CD14-positive monocyte (primary cell): ENCODE measurements around the gene HIGD1C. TPM values are rescaled to one million over a fixed set of nuclear protein-coding genes. Genes with fewer than 3 reads are reported as not detected.

Experiments
- DNase-seq, 3 donors: peaks; one replicate each; pipeline ENCODE4 v3.0.0-alpha.2; 2011 to 2022
- H2AFZ ChIP-seq: 2 replicates; pipeline ENCODE4 v1.6.0; 2012; ENCODE audit warnings: mild to moderate bottlenecking, low read depth, low read length, inconsistent platforms; ENCODE audit not compliant: insufficient read depth, poor library complexity, severe bottlenecking
- H3K27ac ChIP-seq, 2 donors: 1 replicate in 1 of 2; 2 replicates in 1 of 2; pipeline ENCODE4 v1.5.1; 2012 to 2013; ENCODE audit warnings: low read length in 2 of 2, control low read depth in 1 of 2, inconsistent platforms in 1 of 2, low read depth in 1 of 2, mild to moderate bottlenecking in 1 of 2
- H3K27me3 ChIP-seq, 2 donors: one replicate each; pipeline versions ENCODE4 v1.6.0 to v1.6.1; 2011 to 2013; ENCODE audit warnings: low read length in 2 of 2; ENCODE audit not compliant: control insufficient read depth in 2 of 2, insufficient read depth in 2 of 2
- H3K36me3 ChIP-seq, 2 donors: replicated peaks in 1 of 2; 1 replicate in 1 of 2; 2 replicates in 1 of 2; pipeline versions ENCODE4 v1.5.1 to v1.6.1; 2012 to 2013; ENCODE audit warnings: low read length in 2 of 2, control low read depth in 1 of 2, inconsistent platforms in 1 of 2, mild to moderate bottlenecking in 1 of 2; ENCODE audit not compliant: insufficient read depth in 2 of 2, control insufficient read depth in 1 of 2
- H3K4me1 ChIP-seq, 2 donors: 1 replicate in 1 of 2; 2 replicates in 1 of 2; pipeline versions ENCODE4 v1.5.1 to v1.6.1; 2012 to 2013; ENCODE audit warnings: low read length in 2 of 2, control low read depth in 1 of 2, inconsistent platforms in 1 of 2, mild to moderate bottlenecking in 1 of 2, moderate library complexity in 1 of 2; ENCODE audit not compliant: insufficient read depth in 2 of 2, control insufficient read depth in 1 of 2
- H3K4me2 ChIP-seq: replicated peaks from 2 replicates; pipeline ENCODE3; 2012; ENCODE audit warnings: low read length, moderate library complexity, mild to moderate bottlenecking; ENCODE audit not compliant: poor library complexity, severe bottlenecking; ENCODE audit errors: extremely low read depth
- H3K4me3 ChIP-seq, 3 experiments: fragments of 200-600 bp in 1 of 3; sonication (generic) in 1 of 3; replicated peaks in 1 of 3; 1 replicate in 2 of 3; 2 replicates in 1 of 3; pipeline ENCODE4 v1.5.1; 2011 to 2013; ENCODE audit warnings: low read length in 3 of 3, mild to moderate bottlenecking in 3 of 3, control low read depth in 2 of 3, low read depth in 2 of 3, inconsistent platforms in 1 of 3, moderate library complexity in 1 of 3
- H3K79me2 ChIP-seq: 2 replicates; pipeline ENCODE4 v1.6.0; 2012; ENCODE audit warnings: mild to moderate bottlenecking, control low read depth, inconsistent platforms, low read length, moderate library complexity; ENCODE audit not compliant: insufficient read depth
- H3K9ac ChIP-seq: 2 replicates; pipeline ENCODE4 v1.6.0; 2017; ENCODE audit warnings: low read length, mild to moderate bottlenecking; ENCODE audit not compliant: insufficient read depth, poor library complexity, severe bottlenecking
- H3K9me3 ChIP-seq, 2 donors: replicated peaks in 1 of 2; 1 replicate in 1 of 2; 2 replicates in 1 of 2; pipeline versions ENCODE4 v1.5.1 to v1.6.1; 2012 to 2013; ENCODE audit warnings: low read length in 2 of 2, control low read depth in 1 of 2; ENCODE audit not compliant: control insufficient read depth in 1 of 2, insufficient read depth in 1 of 2
- H4K20me1 ChIP-seq: 2 replicates; pipeline ENCODE4 v1.6.0; 2012; ENCODE audit warnings: mild to moderate bottlenecking, low read length, control low read depth, moderate library complexity; ENCODE audit not compliant: insufficient read depth
- H3K27ac Mint-ChIP-seq, 7 donors: one replicate each; pipeline ENCODE4 v1.8.0; 2020; ENCODE audit warnings: mild to moderate bottlenecking in 7 of 7, mixed read lengths in 7 of 7, moderate library complexity in 6 of 7, inconsistent platforms in 2 of 7
- H3K27me3 Mint-ChIP-seq, 3 donors: one replicate each; pipeline ENCODE4 v1.8.0; 2021 to 2022; ENCODE audit warnings: low read depth in 3 of 3, mild to moderate bottlenecking in 3 of 3, mixed read lengths in 3 of 3, moderate library complexity in 3 of 3, inconsistent platforms in 1 of 3
- H3K36me3 Mint-ChIP-seq, 2 donors: one replicate each; pipeline ENCODE4 v1.8.0; 2020; ENCODE audit warnings: mixed read lengths in 2 of 2, inconsistent platforms in 1 of 2, mild to moderate bottlenecking in 1 of 2
- H3K4me1 Mint-ChIP-seq: one replicate; pipeline ENCODE4 v1.8.0; 2020; ENCODE audit warnings: mild to moderate bottlenecking, mixed read lengths
- H3K4me3 Mint-ChIP-seq, 2 donors: one replicate each; pipeline ENCODE4 v1.8.0; 2020; ENCODE audit warnings: mild to moderate bottlenecking in 2 of 2, mixed read lengths in 2 of 2, moderate library complexity in 1 of 2
- H3K9me3 Mint-ChIP-seq, 7 donors: one replicate each; pipeline ENCODE4 v1.8.0; 2020 to 2022; ENCODE audit warnings: mixed read lengths in 7 of 7, mild to moderate bottlenecking in 6 of 7, moderate library complexity in 6 of 7, inconsistent platforms in 2 of 7
- WGBS: methylation state at CpG from one replicate; pipeline ENCODE4 v1.1.5; 2013; ENCODE audit warnings: missing lambda C conversion rate; ENCODE audit not compliant: insufficient coverage; 5-methylcytosine and 5-hydroxymethylcytosine counted together
- intact Hi-C, 2 donors: fragments of 100-400 bp; cut with micrococcal nuclease; formaldehyde crosslinking; loops; one replicate each; pipeline versions ENCODE4 v1.15.0 to v1.15.1; 2023
- polyA plus RNA-seq, 3 donors: library from polyadenylated mRNA; depleted of rRNA in 1 of 3; unstranded in 2 of 3; stranded (reverse) in 1 of 3; fragments of 300-500 nt in 2 of 3; fragments of >200 nt in 1 of 3; fragmentation: Illumina TruSeq in 2 of 3; gene quantifications; 1 replicate in 2 of 3; 2 replicates in 1 of 3; pipeline ENCODE4 v1.2.3, GENCODE V29; 2012 to 2021
- TF ChIP-seq, protein P1 (sequence below): fragments of 200-600 bp; IDR thresholded peaks from one replicate; pipeline ENCODE4 v1.8.0; 2022; ENCODE audit warnings: antibody characterized with exemption, mild to moderate bottlenecking

HIGD1C gene
- polyA plus RNA-seq, 3 donors = not detected

- Histone ChIP-seq H3K4me1 (peaks cover 39 to 55% of the 10 kb centered on the region in 2 donors), H3K27ac (peak overlapping the region; percentile 50 to 83), H2AFZ (peak overlapping the region; percentile 62), H3K36me3 (peaks cover 0 to 2% of the 10 kb centered on the region in 2 donors), H3K9me3 (no peaks in the 10 kb centered on the region), H3K4me3 (peak overlapping the region; percentile 59 to 98 (median 87)), H3K4me2 (peak overlapping the region; percentile 99), H3K79me2 (peaks cover 47% of the 10 kb centered on the region), H4K20me1 (peaks cover 36% of the 10 kb centered on the region), H3K27me3 (no peaks in the 10 kb centered on the region), H3K9ac (peak overlapping the region; percentile 70)
- peaks cover 0 to 2% (median 0%) of the 10 kb centered on the region in 3 donors for H3K27me3 Mint-ChIP-seq
- WGBS = 0% methylated on average over 1 of the region's 4 CpGs
- intact Hi-C loops = loop anchor here in 1 of 2 donors (10.0 kb wide), 1 partner anchor 1219 kb away; the partner anchor contains the start of gene FMNL3
- H3K4me3 Mint-ChIP-seq = peak overlapping the region; percentile 98 to 100
- peak overlapping the region; percentile 95 to 98 (median 96) for H3K27ac Mint-ChIP-seq
- H3K4me1 Mint-ChIP-seq = peaks cover 57% of the 10 kb centered on the region
- H3K9me3 Mint-ChIP-seq = peaks cover 0 to 1% (median 0%) of the 10 kb centered on the region in 7 donors
- TF ChIP-seq, protein P1, sequence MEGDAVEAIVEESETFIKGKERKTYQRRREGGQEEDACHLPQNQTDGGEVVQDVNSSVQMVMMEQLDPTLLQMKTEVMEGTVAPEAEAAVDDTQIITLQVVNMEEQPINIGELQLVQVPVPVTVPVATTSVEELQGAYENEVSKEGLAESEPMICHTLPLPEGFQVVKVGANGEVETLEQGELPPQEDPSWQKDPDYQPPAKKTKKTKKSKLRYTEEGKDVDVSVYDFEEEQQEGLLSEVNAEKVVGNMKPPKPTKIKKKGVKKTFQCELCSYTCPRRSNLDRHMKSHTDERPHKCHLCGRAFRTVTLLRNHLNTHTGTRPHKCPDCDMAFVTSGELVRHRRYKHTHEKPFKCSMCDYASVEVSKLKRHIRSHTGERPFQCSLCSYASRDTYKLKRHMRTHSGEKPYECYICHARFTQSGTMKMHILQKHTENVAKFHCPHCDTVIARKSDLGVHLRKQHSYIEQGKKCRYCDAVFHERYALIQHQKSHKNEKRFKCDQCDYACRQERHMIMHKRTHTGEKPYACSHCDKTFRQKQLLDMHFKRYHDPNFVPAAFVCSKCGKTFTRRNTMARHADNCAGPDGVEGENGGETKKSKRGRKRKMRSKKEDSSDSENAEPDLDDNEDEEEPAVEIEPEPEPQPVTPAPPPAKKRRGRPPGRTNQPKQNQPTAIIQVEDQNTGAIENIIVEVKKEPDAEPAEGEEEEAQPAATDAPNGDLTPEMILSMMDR = no peak
- DNase-seq = no peak
- peaks cover 0 to 4% of the 10 kb centered on the region in 2 donors for H3K36me3 Mint-ChIP-seq
These were observed 28.3 kb upstream of the HIGD1C start for GRCh38 chr12:50924131-50924438.

DNA sequence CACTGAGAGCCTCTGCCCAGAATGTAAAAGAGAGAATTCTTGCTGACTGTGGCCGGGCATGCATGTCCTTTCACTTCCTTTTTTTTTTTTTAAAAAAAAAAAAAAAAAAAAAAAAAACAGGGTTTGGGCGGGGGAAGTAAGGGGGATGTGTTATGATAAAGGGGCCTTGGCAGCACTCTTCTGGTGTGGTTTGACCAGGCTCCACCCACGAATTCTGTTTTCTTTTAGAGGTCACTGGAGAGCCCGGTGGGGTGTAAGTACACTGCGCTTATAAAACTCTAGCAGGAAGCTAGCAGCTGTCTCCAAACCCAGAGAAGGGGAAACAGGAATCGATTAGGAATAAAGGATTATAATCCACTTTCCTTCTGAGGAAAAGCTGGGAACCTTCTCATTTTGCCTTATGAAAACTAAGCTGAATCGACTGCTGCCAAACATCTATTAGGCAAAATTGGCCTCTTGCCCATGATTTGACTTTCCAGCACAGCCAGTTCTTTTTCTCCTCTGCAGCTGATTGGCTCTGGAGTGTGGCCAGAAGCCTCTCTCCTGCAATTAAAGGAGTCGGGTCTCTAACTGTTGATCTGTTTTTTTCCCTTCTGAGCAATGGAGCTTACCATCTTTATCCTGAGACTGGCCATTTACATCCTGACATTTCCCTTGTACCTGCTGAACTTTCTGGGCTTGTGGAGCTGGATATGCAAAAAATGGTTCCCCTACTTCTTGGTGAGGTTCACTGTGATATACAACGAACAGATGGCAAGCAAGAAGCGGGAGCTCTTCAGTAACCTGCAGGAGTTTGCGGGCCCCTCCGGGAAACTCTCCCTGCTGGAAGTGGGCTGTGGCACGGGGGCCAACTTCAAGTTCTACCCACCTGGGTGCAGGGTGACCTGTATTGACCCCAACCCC is 27.7 kb upstream of the HIGD1C start:
- WGBS = 0% methylated on average over 8 of the region's 13 CpGs
- peaks cover 62% of the 10 kb centered on the region for H3K4me1 Mint-ChIP-seq

More for the DNA sequence above, 27.7 kb upstream of the HIGD1C start:
- Mint-ChIP-seq H3K9me3 (peaks cover 0 to 1% (median 0%) of the 10 kb centered on the region in 7 donors), H3K4me3 (peak overlapping the region; percentile 98 to 100), H3K36me3 (peaks cover 5 to 6% of the 10 kb centered on the region in 2 donors), H3K27ac (peak overlapping the region; percentile 95 to 98 (median 96)), H3K27me3 (peaks cover 0 to 2% (median 0%) of the 10 kb centered on the region in 3 donors)
- intact Hi-C loops = loop anchor here in 1 of 2 donors (5.0 to 10.0 kb wide), 2 partner anchors 98 to 1220 kb away; partner anchors contain the start of gene FMNL3
- TF ChIP-seq, protein P1 = no peak
- Histone ChIP-seq H3K4me3 (peak overlapping the region; percentile 59 to 98 (median 87)), H3K27me3 (no peaks in the 10 kb centered on the region), H2AFZ (peak overlapping the region; percentile 62), H3K4me1 (peaks cover 41 to 59% of the 10 kb centered on the region in 2 donors), H3K79me2 (peaks cover 53% of the 10 kb centered on the region), H3K4me2 (peak overlapping the region; percentile 99), H3K36me3 (peaks cover 4 to 8% of the 10 kb centered on the region in 2 donors), H3K27ac (peak overlapping the region; percentile 50 to 83), H4K20me1 (peaks cover 42% of the 10 kb centered on the region), H3K9me3 (no peaks in the 10 kb centered on the region), H3K9ac (peak overlapping the region; percentile 70)
- peak; percentile 70 to 76 (median 72) for DNase-seq
